Muscle layer of colon (tissue), 2 donors: ENCODE data around the gene EFR3B.
"Not testable (repeated sequence)": the region's sequence is repeated elsewhere in the genome, so short reads cannot be mapped to it uniquely, and the experiment has no call there.

Experiments used
- H3K27ac ChIP-seq: one replicate; pipeline ENCODE4 v1.7.0; 2013; ENCODE audit warnings: low read depth, mild to moderate bottlenecking, low read length, moderate library complexity
- H3K27me3 ChIP-seq, 2 donors: one replicate each; pipeline ENCODE4 v1.7.0; 2013; ENCODE audit warnings: low read length in 2 of 2, mild to moderate bottlenecking in 2 of 2; ENCODE audit not compliant: insufficient read depth in 2 of 2, control insufficient read depth in 1 of 2
- H3K36me3 ChIP-seq: one replicate; pipeline ENCODE4 v1.7.0; 2013; ENCODE audit warnings: mild to moderate bottlenecking, low read length; ENCODE audit not compliant: insufficient read depth
- H3K4me1 ChIP-seq: one replicate; pipeline ENCODE4 v1.7.0; 2013; ENCODE audit warnings: mild to moderate bottlenecking, low read length; ENCODE audit not compliant: insufficient read depth
- H3K4me3 ChIP-seq, 2 donors: one replicate each; pipeline ENCODE4 v1.7.0; 2013; ENCODE audit warnings: low read length in 2 of 2, low read depth in 1 of 2, mild to moderate bottlenecking in 1 of 2, moderate library complexity in 1 of 2
- H3K9ac ChIP-seq: one replicate; pipeline ENCODE4 v1.7.0; 2013; ENCODE audit warnings: low read length
- H3K9me3 ChIP-seq: one replicate; pipeline ENCODE4 v1.7.0; 2013; ENCODE audit warnings: mild to moderate bottlenecking, low read length
- donor health status: abdominal sarcoma.
- donor health status: Adenocarcinoma of cecum.

The EFR3B gene

GRCh38 chr2:25160376-25160775 is 118.5 kb downstream of the EFR3B start:
- Histone ChIP-seq H3K4me1 (no peaks in the 10 kb centered on the region), H3K4me3 (peak overlapping the region; percentile 21 to 37), H3K9me3 (no peaks in the 10 kb centered on the region), H3K9ac (no peak overlapping the region), H3K27me3 (peaks cover 7 to 15% of the 10 kb centered on the region in 2 donors), H3K36me3 (no peaks in the 10 kb centered on the region), H3K27ac (no peak overlapping the region)

GRCh38 chr2:25161055-25161781 is 119.3 kb downstream of the EFR3B start:
- H3K27ac ChIP-seq, result peak overlapping the region; percentile 19
- H3K27me3 ChIP-seq, result peaks cover 7 to 24% of the 10 kb centered on the region in 2 donors
- peak overlapping the region; percentile 21 to 37 for H3K4me3 ChIP-seq
- H3K9me3 ChIP-seq, result no peaks in the 10 kb centered on the region
- no peak overlapping the region for H3K9ac ChIP-seq
- H3K36me3 ChIP-seq, result no peaks in the 10 kb centered on the region
- H3K4me1 ChIP-seq, result no peaks in the 10 kb centered on the region

GRCh38 chr2:25162061-25162460 is 120.2 kb downstream of the EFR3B start:
- H3K9ac ChIP-seq, H3K36me3 ChIP-seq, H3K27ac ChIP-seq, H3K9me3 ChIP-seq, H3K4me1 ChIP-seq: not testable (repeated sequence)
- H3K4me3 ChIP-seq, result peak overlapping the region in 1 of 2 donors; percentile 37
- H3K27me3 ChIP-seq, result peaks cover 14 to 32% of the 10 kb centered on the region in 2 donors

DNA sequence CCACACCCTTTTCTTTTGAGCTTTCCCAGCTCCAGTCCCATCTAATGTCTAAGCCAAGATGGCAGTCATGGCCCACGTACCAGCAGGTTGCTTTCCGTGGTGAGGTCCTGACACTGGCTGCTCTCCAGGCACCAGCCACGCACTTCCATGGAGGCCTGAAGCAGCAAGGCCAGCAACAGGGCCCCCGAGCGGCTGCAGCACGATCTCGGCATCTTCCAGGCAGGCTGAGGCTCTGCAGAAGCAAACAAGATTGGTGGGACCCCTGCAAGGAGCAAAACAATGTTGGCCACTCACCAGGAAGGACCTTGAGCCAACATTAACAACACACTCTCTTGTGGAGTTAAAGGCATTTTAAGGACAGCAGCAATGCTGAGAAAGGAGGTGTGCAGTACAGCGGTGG is 122.7 kb downstream of the EFR3B start:
- H3K4me1 ChIP-seq, result no peaks in the 10 kb centered on the region
- H3K36me3 ChIP-seq, result no peaks in the 10 kb centered on the region
- no peak overlapping the region for H3K27ac ChIP-seq
- no peak overlapping the region for H3K4me3 ChIP-seq
- H3K27me3 ChIP-seq, result peaks cover 37 to 57% of the 10 kb centered on the region in 2 donors
- H3K9ac ChIP-seq, result no peak overlapping the region
- no peaks in the 10 kb centered on the region for H3K9me3 ChIP-seq

DNA sequence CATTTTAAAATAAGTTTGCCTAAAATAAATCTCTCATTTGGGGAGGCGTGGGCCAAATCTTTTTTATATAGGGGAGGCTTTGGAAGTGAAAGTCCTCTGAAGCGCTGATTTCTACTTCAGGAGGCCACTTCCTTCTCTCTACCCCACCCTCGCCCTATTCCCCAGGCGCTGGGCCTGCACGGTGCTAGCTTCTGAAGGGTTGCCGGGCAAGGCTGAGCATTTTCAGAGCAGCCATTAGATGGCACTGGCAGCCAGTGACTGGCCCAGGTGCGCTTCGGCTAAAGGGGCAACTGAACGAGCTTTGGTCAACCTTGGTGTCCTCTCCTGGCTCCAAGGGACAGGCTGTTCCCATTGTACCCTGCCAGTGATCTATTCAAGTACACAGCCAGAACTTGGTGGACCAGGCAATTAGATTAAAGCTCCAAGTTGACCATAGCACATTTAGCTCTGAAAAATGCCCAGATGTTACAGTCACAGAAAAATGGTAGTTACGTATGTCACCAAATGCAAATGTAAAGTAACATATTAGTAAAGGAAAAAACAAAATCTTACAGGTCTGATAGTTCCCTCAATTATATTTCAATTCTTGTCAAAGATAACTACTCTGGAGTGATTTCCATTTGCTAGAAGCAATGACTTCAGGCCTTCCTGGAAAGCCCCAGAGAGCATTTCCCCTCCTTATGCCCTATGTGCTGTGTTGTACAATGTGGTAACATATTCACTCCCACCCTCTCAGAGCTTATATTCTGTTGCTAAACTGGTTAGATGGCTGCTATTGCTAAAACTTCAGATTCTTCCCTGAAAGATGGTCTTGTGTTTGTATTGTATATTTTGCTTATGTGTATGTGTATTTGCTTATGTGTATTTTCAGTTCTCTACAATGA is 124.4 kb downstream of the EFR3B start:
- Histone ChIP-seq H3K36me3 (no peaks in the 10 kb centered on the region), H3K4me1 (no peaks in the 10 kb centered on the region), H3K9ac (no peak overlapping the region), H3K27ac (no peak overlapping the region), H3K27me3 (peaks cover 43 to 60% of the 10 kb centered on the region in 2 donors), H3K4me3 (no peak overlapping the region), H3K9me3 (no peaks in the 10 kb centered on the region)

DNA sequence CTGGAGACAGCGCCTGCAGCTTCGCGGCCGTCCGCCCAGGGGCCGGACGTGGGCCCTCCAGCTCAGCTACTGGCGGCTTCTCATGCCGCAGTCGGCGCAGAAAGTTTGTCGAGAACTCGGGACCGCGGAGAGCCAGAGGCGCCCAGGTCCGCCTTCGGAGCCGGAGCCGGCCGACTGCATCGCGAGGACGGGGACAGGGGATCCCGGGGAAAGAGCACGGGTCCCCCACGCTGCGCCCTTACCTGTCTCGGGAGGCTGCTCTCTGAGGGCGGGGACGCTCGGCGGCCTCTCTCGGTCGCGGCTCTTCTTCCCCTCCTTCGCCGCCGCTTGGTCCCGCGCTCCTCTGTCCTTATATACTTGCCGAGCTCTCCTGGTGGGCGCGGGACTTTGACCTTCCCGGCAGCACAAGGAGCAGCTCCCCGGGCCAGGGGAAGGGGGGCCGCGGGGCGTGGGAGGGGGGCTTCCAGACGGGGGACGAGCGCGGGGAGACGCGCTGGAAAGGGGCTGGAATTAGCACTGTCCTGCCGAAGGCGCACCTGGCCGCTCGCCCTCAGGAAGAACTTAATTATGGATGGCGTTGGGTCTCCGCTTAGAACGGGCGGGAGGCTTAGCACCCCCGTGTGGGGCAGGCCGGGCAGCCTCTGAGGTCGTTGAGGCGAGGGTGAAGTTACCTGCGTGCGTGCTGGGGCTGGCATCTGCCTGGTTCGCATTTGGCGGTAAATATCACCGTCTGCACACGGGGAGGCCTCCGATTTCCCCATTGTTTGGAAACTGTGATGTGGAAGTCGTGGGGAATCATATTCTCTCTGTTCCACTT is 126.6 kb downstream of the EFR3B start, which contains the start of gene POMC:
Gene POMC (minus strand): TSS at position 325 of the 817 bp plus-strand sequence. CDS start 3,808 bp downstream, outside the sequence.
- Histone ChIP-seq H3K9ac (no peak within 1 kb of the TSS), H3K27me3 (peaks cover 39 to 51% of the 10 kb centered on the region in 2 donors), H3K9me3 (no peaks in the 10 kb centered on the region), H3K4me3 (peak within 1 kb of the TSS; percentile 14 to 53), H3K27ac (no peak within 1 kb of the TSS), H3K4me1 (no peaks in the 10 kb centered on the region), H3K36me3 (no peaks in the 10 kb centered on the region)

DNA sequence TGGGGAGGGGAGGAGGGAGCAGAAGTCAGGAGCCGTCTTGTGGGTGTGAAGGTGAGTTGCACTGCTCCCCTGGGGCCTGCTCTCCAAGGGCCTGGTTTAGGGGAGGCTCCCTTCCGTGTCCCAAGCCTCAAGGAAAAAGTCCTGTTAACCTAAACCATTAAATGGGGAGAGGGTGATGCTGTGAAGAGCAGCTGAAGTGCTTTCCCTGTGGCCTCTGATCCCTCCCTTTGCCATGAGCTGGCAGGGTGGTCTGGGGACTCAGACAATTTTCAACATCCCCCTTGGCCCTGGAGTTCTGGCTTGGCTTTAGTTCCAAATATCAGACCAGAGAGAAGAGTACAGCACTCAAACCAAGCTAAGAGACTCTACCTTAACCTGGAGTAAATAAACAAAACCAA is 127.2 kb downstream of the EFR3B start:
- Histone ChIP-seq H3K27me3 (peaks cover 36 to 45% of the 10 kb centered on the region in 2 donors), H3K9ac (no peak overlapping the region), H3K4me3 (no peak overlapping the region), H3K4me1 (no peaks in the 10 kb centered on the region), H3K9me3 (no peaks in the 10 kb centered on the region), H3K27ac (no peak overlapping the region), H3K36me3 (no peaks in the 10 kb centered on the region)

GRCh38 chr2:25170888-25171287 is 129.0 kb downstream of the EFR3B start:
- Histone ChIP-seq H3K9me3 (no peaks in the 10 kb centered on the region), H3K27ac (no peak overlapping the region), H3K27me3 (peaks cover 36 to 39% of the 10 kb centered on the region in 2 donors), H3K9ac (no peak overlapping the region), H3K4me3 (no peak overlapping the region), H3K4me1 (no peaks in the 10 kb centered on the region), H3K36me3 (no peaks in the 10 kb centered on the region)

- Histone ChIP-seq H3K9me3 (no peaks in the 10 kb centered on the region), H3K27ac (no peak overlapping the region)
Measured at GRCh38 chr2:25173719-25174118, 131.8 kb downstream of the EFR3B start.

DNA sequence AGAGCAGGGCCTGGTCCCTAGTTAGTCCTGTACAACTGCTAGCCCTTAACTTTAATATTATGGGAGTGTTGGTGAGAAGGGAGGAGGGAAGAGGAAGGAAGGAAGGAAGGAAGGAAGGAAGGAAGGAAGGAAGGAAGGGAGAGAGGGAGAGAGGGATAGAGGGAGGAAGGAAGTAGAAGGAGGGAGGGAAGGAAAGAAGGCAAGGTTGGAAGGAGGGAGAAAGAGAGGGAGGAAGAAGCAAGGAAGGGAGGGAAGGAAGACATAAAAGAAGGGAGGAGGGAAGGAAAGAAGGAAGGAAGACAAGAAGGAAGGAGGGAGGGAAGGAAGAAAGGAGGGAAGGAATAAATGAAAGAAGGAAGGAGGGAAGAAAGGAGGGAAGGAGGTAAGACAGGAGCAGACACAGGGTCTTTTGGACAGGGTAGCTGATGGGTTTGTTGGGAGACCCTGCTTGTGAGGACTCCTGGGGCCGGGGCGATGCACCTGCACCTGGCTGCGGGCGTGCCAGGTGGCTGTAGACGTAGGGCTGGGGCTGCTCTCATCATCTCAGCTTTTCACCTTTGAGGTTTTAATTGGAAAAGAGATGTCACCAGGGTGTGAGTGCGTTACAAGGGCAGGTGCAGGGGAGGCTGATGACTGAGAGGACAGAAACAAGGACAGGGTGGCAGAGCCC is 132.5 kb downstream of the EFR3B start:
- H3K9ac ChIP-seq, result no peak overlapping the region
- no peak overlapping the region for H3K27ac ChIP-seq
- H3K27me3 ChIP-seq, result peaks cover 5 to 8% of the 10 kb centered on the region in 2 donors
- H3K4me1 ChIP-seq, result no peaks in the 10 kb centered on the region
- no peaks in the 10 kb centered on the region for H3K36me3 ChIP-seq
- no peak overlapping the region for H3K4me3 ChIP-seq
- no peaks in the 10 kb centered on the region for H3K9me3 ChIP-seq

More at GRCh38 chr2:25173719-25174118, 131.8 kb downstream of the EFR3B start:
- H3K36me3 ChIP-seq, result no peaks in the 10 kb centered on the region
- H3K4me1 ChIP-seq, result no peaks in the 10 kb centered on the region
- peaks cover 11 to 14% of the 10 kb centered on the region in 2 donors for H3K27me3 ChIP-seq
- no peak overlapping the region for H3K9ac ChIP-seq
- no peak overlapping the region for H3K4me3 ChIP-seq
